ENCODE data around the gene SOWAHC. TPM values are rescaled to one million over a fixed set of nuclear protein-coding genes. Genes with fewer than 3 reads are reported as not detected.
A peak's percentile ranks its signal among the peaks of the same experiment; 100 is the strongest.

The SOWAHC gene
- total and polyA plus RNA-seq, 2 of the 13 experiments (the other 11 are each of a cell fraction or from before 2014, with no cell fraction given), result 21.2 to 22.5 TPM

GRCh38 chr2:109660046-109660860, 46.1 kb downstream of the SOWAHC start (continued):
- TF ChIP-seq SRSF9 (IDR thresholded peaks at IDR 0.05; ENCODE audit: borderline replicate concordance, insufficient read depth, low read depth, low read length, poor library complexity, severe bottlenecking) (no peak), ZBTB7B (CRISPR knock-in tag; IDR thresholded peaks at IDR 0.05) (no peak), ZFYVE20 (CRISPR knock-in tag; IDR thresholded peaks at IDR 0.05; ENCODE audit: borderline replicate concordance, low read depth) (no peak), ZNF333 (CRISPR knock-in tag; IDR thresholded peaks at IDR 0.05; ENCODE audit: borderline replicate concordance) (no peak), ZSCAN9 (CRISPR knock-in tag; IDR thresholded peaks at IDR 0.05; ENCODE audit: borderline replicate concordance) (no peak), THYN1 (CRISPR knock-in tag; IDR thresholded peaks at IDR 0.05; ENCODE audit: borderline replicate concordance, low read depth) (no peak), ZBTB8A (CRISPR knock-in tag; IDR thresholded peaks at IDR 0.05; ENCODE audit: borderline replicate concordance, low read depth) (no peak), TOE1 (CRISPR knock-in tag; IDR thresholded peaks at IDR 0.05) (no peak), NFAT5 (CRISPR knock-in tag; IDR thresholded peaks at IDR 0.05) (no peak), CEBPZ (IDR thresholded peaks at IDR 0.05; ENCODE audit: low read length) (no peak), DRAP1 (CRISPR knock-in tag; IDR thresholded peaks at IDR 0.05) (peak; percentile 65), NRL (CRISPR knock-in tag; IDR thresholded peaks at IDR 0.05; ENCODE audit: borderline replicate concordance) (no peak), FOXK1 (CRISPR knock-in tag; IDR thresholded peaks at IDR 0.05; ENCODE audit: borderline replicate concordance, low read depth) (no peak), POGK (CRISPR knock-in tag; conservative IDR thresholded peaks at IDR 0.05) (no peak), ZNF580 (CRISPR knock-in tag; IDR thresholded peaks at IDR 0.05; ENCODE audit: borderline replicate concordance, low read depth) (no peak), ZNF605 (CRISPR knock-in tag; IDR thresholded peaks at IDR 0.05) (no peak), NFYC (CRISPR knock-in tag; IDR thresholded peaks at IDR 0.05) (peak; percentile 71)
